ENCODE data around the gene SOX1.

GRCh38 chr13:112071102-112071722 lies 4.3 kb downstream of the SOX1 start:
- TF ChIP-seq, protein P1, sequence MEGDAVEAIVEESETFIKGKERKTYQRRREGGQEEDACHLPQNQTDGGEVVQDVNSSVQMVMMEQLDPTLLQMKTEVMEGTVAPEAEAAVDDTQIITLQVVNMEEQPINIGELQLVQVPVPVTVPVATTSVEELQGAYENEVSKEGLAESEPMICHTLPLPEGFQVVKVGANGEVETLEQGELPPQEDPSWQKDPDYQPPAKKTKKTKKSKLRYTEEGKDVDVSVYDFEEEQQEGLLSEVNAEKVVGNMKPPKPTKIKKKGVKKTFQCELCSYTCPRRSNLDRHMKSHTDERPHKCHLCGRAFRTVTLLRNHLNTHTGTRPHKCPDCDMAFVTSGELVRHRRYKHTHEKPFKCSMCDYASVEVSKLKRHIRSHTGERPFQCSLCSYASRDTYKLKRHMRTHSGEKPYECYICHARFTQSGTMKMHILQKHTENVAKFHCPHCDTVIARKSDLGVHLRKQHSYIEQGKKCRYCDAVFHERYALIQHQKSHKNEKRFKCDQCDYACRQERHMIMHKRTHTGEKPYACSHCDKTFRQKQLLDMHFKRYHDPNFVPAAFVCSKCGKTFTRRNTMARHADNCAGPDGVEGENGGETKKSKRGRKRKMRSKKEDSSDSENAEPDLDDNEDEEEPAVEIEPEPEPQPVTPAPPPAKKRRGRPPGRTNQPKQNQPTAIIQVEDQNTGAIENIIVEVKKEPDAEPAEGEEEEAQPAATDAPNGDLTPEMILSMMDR (IDR thresholded peaks at IDR 0.05 in 8 of 11, conservative IDR thresholded peaks at IDR 0.05 in 3 of 11), result no peak
- TF ChIP-seq POLR2A (IDR thresholded peaks at IDR 0.05), result no peak
- TF ChIP-seq POLR2AphosphoS5 (IDR thresholded peaks at IDR 0.05), result no peak
